PC-3 (cell line): ENCODE measurements around the gene AFG3L2.
"Not testable (repeated sequence)": the region's sequence is repeated elsewhere in the genome, so short reads cannot be mapped to it uniquely, and the experiment has no call there.

Source experiments
- CTCF ChIP-seq: fragments of 300-600 bp; sonication (generic); conservative IDR thresholded peaks from 2 replicates; pipeline ENCODE4 v1.5.1; 2017; ENCODE audit warnings: antibody characterized with exemption, low read depth, mild to moderate bottlenecking, low read length
- EZH2 ChIP-seq: fragments of 300-600 bp; sonication (generic); IDR thresholded peaks from one replicate; pipeline ENCODE4 v1.6.1; 2017; ENCODE audit warnings: antibody characterized with exemption, mild to moderate bottlenecking, low read length; ENCODE audit not compliant: unreplicated experiment
- EZH2phosphoT487 ChIP-seq: fragments of 300-600 bp; sonication (generic); IDR thresholded peaks from 2 replicates; pipeline ENCODE4 v1.6.1; 2018; ENCODE audit warnings: mild to moderate bottlenecking, antibody characterized with exemption, low read length, borderline replicate concordance

- not testable (repeated sequence) for TF ChIP-seq CTCF, EZH2, EZH2phosphoT487
Observed at GRCh38 chr18:12383759-12384158, 6.7 kb upstream of the AFG3L2 start.
